GM18499 (cell line): Measurements from ENCODE around the gene PHKG2.

Source experiments
- ATAC-seq: cut with Tn5 transposase; IDR thresholded peaks from one replicate; pipeline ENCODE4 v1.9.1; 2021; ENCODE audit warnings: moderate number of reproducible peaks; ENCODE audit not compliant: insufficient read depth, unreplicated experiment

PHKG2 gene

GRCh38 chr16:30768583-30769181, 20.5 kb downstream of the PHKG2 start:
- no peak for ATAC-seq

DNA sequence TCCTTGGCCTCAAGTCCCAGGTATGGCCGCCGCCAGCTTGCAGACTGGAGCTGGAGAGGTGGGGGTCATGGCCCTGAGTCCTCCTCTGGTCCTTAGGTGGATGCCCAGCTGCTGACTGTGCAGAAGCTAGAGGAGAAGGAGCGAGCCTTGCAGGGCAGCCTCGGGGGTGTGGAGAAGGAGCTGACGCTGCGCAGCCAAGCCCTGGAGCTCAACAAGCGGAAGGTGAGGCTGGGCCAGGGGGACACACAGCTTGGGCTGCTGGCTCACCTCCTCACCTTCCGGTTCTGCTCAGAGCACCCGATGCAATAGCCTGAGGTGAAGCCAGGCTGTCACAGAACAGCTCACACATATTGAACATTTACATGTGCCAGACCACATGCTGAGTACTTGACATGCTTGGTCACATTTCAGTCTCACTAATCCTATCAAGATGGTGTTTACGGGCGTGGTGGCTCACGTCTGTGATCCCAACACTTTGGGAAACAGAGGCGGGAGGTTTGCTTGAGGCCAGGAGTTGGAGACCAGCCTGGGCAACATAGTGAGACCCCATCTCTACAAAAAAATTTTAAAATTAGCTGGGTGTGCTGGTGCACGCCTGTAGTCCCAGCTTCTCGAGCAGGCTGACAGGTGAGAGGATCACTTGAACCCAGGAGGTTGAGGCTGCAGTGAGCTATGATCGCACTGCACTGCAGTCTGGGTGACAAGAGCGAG, 21.3 kb downstream of the PHKG2 start:
- ATAC-seq, result no peak

DNA sequence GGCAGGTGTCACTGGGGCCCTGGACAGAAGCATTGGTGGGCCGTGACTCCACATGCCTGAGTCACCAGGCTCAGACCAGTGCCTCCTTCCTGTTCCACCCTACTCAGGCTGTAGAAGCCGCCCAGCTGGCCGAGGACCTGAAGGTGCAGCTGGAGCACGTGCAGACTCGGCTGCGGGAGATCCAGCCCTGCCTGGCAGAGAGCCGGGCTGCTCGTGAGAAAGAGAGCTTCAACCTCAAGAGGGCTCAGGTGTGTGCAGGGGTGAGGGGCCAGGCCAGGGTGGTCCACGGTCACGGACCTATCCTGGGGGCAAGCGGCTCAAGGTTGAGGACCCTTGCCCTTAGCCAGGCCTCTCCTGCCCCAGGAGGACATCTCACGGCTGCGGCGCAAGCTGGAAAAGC, 23.5 kb downstream of the PHKG2 start:
- ATAC-seq, result no peak

DNA sequence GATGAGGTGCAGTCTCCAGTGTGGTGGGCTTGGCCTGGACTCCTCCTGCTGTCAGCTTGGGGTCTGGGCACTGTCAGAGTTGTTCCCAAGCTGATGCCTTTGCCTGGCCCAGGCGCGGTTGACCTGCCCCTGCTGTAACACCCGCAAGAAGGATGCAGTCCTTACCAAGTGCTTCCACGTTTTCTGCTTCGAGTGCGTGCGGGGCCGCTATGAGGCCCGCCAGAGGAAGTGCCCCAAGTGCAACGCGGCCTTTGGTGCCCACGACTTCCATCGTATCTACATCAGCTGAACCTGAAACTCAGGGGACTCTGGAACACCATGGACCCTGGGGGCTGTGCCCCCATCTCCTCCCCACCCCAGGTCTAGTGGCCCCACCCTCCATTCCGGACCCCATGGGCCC, 25.6 kb downstream of the PHKG2 start:
- no peak for ATAC-seq

- no peak for ATAC-seq
Measured at GRCh38 chr16:30774367-30775130, 26.3 kb downstream of the PHKG2 start.

DNA sequence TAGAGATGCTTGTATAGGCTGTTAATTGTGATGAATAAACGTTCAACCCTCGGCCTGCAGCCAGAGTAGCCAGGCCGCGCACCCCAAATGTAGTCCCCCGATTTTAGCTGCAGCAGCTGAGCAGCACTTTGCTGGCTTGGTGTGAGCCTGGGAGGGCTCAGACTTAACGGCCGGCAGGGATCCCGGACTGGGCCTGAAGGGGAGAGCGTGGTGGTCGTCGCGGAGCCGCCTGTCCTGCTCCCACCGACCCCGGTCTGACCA, 26.8 kb downstream of the PHKG2 start:
- ATAC-seq, result no peak

- no peak for ATAC-seq
Measured at GRCh38 chr16:30775392-30776188, 27.4 kb downstream of the PHKG2 start.

DNA sequence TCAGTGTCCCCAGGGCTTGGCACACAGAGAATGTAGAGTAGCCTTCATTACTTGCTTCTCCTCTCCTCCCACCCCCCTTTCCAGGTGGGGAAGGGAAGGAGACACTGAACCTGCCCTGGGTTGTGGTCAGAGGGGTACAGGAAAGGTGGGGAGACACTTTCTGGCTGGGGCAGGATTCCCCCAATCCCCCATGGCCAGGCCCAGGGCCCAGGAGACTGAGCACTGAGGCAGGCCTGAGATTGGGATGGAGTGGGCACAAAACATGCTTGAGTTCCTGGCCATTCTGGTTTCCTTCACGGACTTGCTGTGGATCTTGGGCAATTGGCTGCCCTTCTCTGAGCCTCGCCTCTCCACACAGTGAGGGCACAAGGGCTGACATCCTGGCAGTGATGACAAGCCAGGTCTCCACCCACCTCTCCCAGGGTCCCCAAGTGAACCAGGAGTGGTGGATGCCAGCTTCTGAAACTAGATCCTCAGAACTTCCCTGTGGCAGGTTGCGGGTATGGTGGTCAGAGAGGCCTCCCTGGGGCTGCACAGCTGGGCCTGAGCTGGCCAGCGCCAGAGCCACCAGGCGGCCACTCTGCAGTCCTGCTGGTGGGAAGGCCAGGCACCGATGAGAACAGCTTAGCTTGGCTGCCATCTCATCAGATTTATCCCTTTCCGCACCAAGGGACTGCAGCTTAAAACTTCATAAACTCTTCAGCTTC, 29.5 kb downstream of the PHKG2 start:
- ATAC-seq, result no peak

- ATAC-seq, result no peak
Measured at GRCh38 chr16:30778549-30779244, 30.5 kb downstream of the PHKG2 start.

- ATAC-seq, result no peak
Measured at GRCh38 chr16:30779596-30779995, 31.4 kb downstream of the PHKG2 start.

DNA sequence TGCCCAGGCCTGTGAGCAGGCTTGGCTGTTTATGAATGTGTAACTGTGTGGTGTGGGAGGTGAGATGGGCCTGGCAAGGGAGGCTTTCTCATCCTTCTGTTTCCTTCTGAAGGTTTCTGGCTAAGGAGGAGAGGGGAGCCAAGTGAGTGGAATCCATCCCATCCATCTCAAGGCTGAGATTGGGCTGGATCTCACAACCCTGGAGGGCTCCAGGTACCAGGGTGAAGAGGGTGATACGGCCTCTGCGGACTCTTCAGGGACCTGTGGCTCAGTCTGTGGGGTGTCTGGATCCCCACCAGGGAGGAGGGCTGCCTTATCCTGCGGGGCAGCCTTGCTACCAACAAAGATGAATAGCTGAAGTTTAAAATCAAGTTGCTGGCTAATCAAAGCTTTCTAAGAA, 31.8 kb downstream of the PHKG2 start:
- no peak for ATAC-seq

- ATAC-seq, result no peak
Measured at GRCh38 chr16:30780549-30780948, 32.3 kb downstream of the PHKG2 start.

DNA sequence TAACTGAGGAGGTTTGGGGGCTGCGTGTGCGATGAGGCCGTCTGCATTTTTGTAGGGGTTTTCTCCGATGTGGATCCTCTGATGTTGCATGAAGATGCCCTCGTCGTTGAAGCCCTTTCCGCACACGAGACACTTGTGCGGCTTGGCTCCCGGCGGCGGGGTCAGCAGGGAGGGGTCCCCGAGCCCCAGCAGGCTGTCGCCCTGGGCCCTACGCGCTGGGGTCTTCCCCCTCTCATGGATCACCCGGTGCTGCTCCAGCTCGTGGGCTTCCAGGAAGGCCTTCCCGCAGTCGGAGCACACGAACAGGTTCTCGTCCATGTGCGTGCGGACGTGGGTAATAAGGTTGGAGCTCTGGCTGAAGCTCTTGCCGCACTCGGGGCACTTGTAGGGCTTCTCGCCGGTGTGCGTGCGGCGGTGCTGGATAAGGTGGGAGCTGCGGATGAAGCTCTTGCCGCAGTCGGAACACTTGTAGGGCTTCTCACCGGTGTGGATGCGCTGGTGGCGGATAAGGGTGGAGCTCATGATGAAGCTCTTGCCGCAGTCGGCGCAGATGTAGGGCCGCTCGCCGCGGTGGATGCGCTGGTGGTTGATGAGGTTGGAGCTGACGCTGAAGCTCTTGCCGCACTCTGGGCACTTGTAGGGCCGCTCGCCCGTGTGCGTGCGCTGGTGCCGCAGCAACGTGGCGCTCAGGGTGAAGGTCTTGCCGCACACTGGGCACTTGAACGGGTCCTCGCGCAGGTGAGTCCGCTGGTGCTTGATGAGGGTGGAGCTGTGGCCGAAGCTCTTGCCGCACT, 34.5 kb downstream of the PHKG2 start:
- ATAC-seq, result no peak

- no peak for ATAC-seq
Measured at GRCh38 chr16:30783280-30784109, 35.3 kb downstream of the PHKG2 start.

GRCh38 chr16:30784215-30784614, 36.0 kb downstream of the PHKG2 start:
- no peak for ATAC-seq

DNA sequence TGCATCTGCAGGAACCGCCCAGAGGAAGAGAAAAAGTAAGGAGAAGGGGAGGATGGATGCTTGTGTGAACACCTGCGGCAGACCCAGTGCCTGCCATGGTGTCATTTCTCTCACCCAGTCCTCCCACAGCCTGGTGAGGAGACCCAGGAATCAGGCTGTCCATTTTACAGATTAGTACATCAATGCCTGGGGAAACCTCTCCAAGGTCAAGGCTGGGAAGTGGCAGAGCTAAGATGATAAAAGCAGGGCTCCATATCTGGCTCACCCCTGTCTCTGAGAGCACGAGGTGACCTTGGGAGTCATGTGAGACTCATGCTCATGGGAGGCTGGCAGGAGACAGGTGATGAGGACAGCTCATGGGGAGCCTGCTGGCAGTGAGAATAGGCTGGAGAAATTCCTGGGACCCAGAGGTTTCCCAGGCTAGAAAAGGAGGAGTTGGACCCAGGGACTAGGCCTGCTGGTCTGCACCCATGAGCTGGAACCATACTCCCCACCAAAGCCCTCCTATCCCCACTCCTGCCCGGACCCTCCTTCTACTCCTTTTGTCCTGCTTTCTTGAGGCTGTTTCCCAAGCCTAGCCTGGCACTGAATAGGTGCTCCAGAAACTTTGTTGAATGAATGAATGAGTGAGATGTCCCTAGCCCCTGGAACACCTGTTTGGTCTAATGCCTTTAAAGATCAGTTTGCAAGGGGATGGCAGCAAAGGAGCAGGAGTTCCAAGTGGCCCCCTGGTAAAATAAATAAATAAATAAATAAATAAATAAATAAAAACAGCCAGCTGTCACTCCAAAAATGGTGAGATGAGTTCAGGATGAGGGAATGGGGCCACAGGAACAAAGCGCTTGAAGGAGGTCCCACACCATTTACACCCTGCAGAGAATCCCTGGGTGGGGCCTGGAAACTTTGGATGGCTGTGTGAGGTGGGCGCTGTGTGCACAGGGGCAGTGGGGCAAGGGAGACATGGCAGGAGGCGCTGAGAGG, 37.2 kb downstream of the PHKG2 start:
- no peak for ATAC-seq
